ENCODE measurements around the gene VSTM2B. TPM values are rescaled to one million over a fixed set of nuclear protein-coding genes. Genes with fewer than 3 reads are reported as not detected.

VSTM2B gene
- polyA plus RNA-seq, 1 donor (not counting 4 experiments of a cell fraction or from before 2014, with no cell fraction given), result not detected

- H2AFZ ChIP-seq (ENCODE audit: control insufficient read depth, low read length), result peak overlapping the region; percentile 89
- H3K9ac ChIP-seq (ENCODE audit: control insufficient read depth, extremely low read depth, insufficient read depth, low read length), result peak overlapping the region; percentile 95
- peaks cover 6% of the 10 kb centered on the region for H3K4me1 ChIP-seq (ENCODE audit: control insufficient read depth, extremely low read depth, insufficient read depth, low read length)
- FAIRE-seq (no peak), DNase-seq (ENCODE audit: low read depth, low spot score) (no peak)
- H4K20me1 ChIP-seq (ENCODE audit: control insufficient read depth, extremely low read depth, insufficient read depth, low read length), result no peaks in the 10 kb centered on the region
- H3K27me3 ChIP-seq (ENCODE audit: control insufficient read depth, extremely low read depth, insufficient read depth, low read length), result no peaks in the 10 kb centered on the region
- H3K9me3 ChIP-seq (ENCODE audit: control insufficient read depth, low read depth, low read length), result no peaks in the 10 kb centered on the region
- H3K4me2 ChIP-seq (ENCODE audit: control insufficient read depth, extremely low read depth, insufficient read depth, low read depth, low read length), result peak overlapping the region; percentile 99
- dilution Hi-C loops (cut with MboI; ENCODE audit: extremely low pct_ligation_motif_present, low sequenced_read_pairs), result loop anchor here (10.0 kb wide), 1 partner anchor 108 kb away; the partner anchor contains the start of gene C19orf12
- peak overlapping the region; percentile 93 to 98 (median 94) for H3K4me3 ChIP-seq (ENCODE audit: control insufficient read depth in 2 of 3, extremely low read depth in 1 of 3, insufficient read depth in 2 of 3, low read depth in 1 of 3, low read length in 3 of 3)
- H3K36me3 ChIP-seq (ENCODE audit: control insufficient read depth in 2 of 2, extremely low read depth in 1 of 2, insufficient read depth in 2 of 2, low read length in 2 of 2), result peaks cover 10 to 18% of the 10 kb centered on the region in 2 experiments
- no peaks in the 10 kb centered on the region for H3K9me1 ChIP-seq (ENCODE audit: control insufficient read depth, extremely low read depth, insufficient read depth, low read length)
- TF ChIP-seq EZH2 (IDR thresholded peaks at IDR 0.05; ENCODE audit: low read length) (no peak), CTCF (optimal IDR thresholded peaks at IDR 0.05 in 1 of 3, IDR thresholded peaks at IDR 0.05 in 1 of 3, conservative IDR thresholded peaks at IDR 0.05 in 1 of 3; ENCODE audit: extremely low read depth in 1 of 3, insufficient read depth in 2 of 3, low read length in 3 of 3) (no peak)
- peak overlapping the region; percentile 88 for H3K27ac ChIP-seq (ENCODE audit: control insufficient read depth, insufficient read depth, low read length)
- H3K79me2 ChIP-seq (ENCODE audit: control insufficient read depth, insufficient read depth, low read length), result peaks cover 19% of the 10 kb centered on the region
Measured at GRCh38 chr19:29606420-29606747, 80.6 kb downstream of the VSTM2B start.

- Histone ChIP-seq H3K36me3 (ENCODE audit: control insufficient read depth in 2 of 2, extremely low read depth in 1 of 2, insufficient read depth in 2 of 2, low read length in 2 of 2) (peaks cover 29 to 35% of the 10 kb centered on the region in 2 experiments), H3K4me3 (ENCODE audit: control insufficient read depth in 2 of 3, extremely low read depth in 1 of 3, insufficient read depth in 2 of 3, low read depth in 1 of 3, low read length in 3 of 3) (no peak overlapping the region), H3K9me3 (ENCODE audit: control insufficient read depth, low read depth, low read length) (no peaks in the 10 kb centered on the region), H3K4me1 (ENCODE audit: control insufficient read depth, extremely low read depth, insufficient read depth, low read length) (peaks cover 6% of the 10 kb centered on the region), H3K4me2 (ENCODE audit: control insufficient read depth, extremely low read depth, insufficient read depth, low read depth, low read length) (no peak overlapping the region), H3K27me3 (ENCODE audit: control insufficient read depth, extremely low read depth, insufficient read depth, low read length) (no peaks in the 10 kb centered on the region), H3K79me2 (ENCODE audit: control insufficient read depth, insufficient read depth, low read length) (peaks cover 19% of the 10 kb centered on the region), H2AFZ (ENCODE audit: control insufficient read depth, low read length) (no peak overlapping the region), H3K27ac (ENCODE audit: control insufficient read depth, insufficient read depth, low read length) (no peak overlapping the region), H3K9me1 (ENCODE audit: control insufficient read depth, extremely low read depth, insufficient read depth, low read length) (no peaks in the 10 kb centered on the region), H4K20me1 (ENCODE audit: control insufficient read depth, extremely low read depth, insufficient read depth, low read length) (no peaks in the 10 kb centered on the region), H3K9ac (ENCODE audit: control insufficient read depth, extremely low read depth, insufficient read depth, low read length) (no peak overlapping the region)
- no peak for FAIRE-seq
- TF ChIP-seq CTCF (optimal IDR thresholded peaks at IDR 0.05 in 1 of 3, IDR thresholded peaks at IDR 0.05 in 1 of 3, conservative IDR thresholded peaks at IDR 0.05 in 1 of 3; ENCODE audit: extremely low read depth in 1 of 3, insufficient read depth in 2 of 3, low read length in 3 of 3), result no peak
- dilution Hi-C loops (cut with MboI; ENCODE audit: extremely low pct_ligation_motif_present, low sequenced_read_pairs), result loop anchor here (10.0 kb wide), 1 partner anchor 105 kb away; the partner anchor contains the start of gene C19orf12
- DNase-seq (ENCODE audit: low read depth, low spot score), result no peak
Measured at GRCh38 chr19:29609636-29610035, 83.8 kb downstream of the VSTM2B start.
